Measurements from ENCODE around the gene USP10. TPM values are rescaled to one million over a fixed set of nuclear protein-coding genes. Genes with fewer than 3 reads are reported as not detected.

The USP10 gene
- total and polyA plus RNA-seq, 3 donors from 2014 or later = 53.6 to 108 (median 101) TPM

GRCh38 chr16:84654998-84655397 lies 44.8 kb upstream of the USP10 start:
- no peaks in the 10 kb centered on the region for H3K36me3 ChIP-seq (ENCODE audit: low read depth, missing control alignments)
- H3K27me3 ChIP-seq = no peaks in the 10 kb centered on the region
- no peaks in the 10 kb centered on the region for H3K9me3 ChIP-seq
- H3K4me3 ChIP-seq = no peak overlapping the region
- no peak for TF ChIP-seq POLR2A (IDR thresholded peaks at IDR 0.05)
- no peak for TF ChIP-seq CTCF (IDR thresholded peaks at IDR 0.05)
- intact Hi-C loops (cut with DNase I; ENCODE audit: low total_unique reads) = no loop called here
- DNase-seq = no peak
- no peak overlapping the region for H3K27ac ChIP-seq
- peaks cover 3% of the 10 kb centered on the region for H3K4me1 ChIP-seq
- WGBS, 2 donors = 54 to 65% methylated on average over 6 of the region's 6 CpGs

- H3K4me3 ChIP-seq = no peak overlapping the region
- WGBS, 2 donors = 89 to 92% methylated on average over 21 to 22 of the region's 22 CpGs
- H3K27ac ChIP-seq = no peak overlapping the region
- TF ChIP-seq POLR2A (IDR thresholded peaks at IDR 0.05) (no peak), CTCF (IDR thresholded peaks at IDR 0.05) (no peak)
- DNase-seq = no peak
- no peaks in the 10 kb centered on the region for H3K9me3 ChIP-seq
- H3K36me3 ChIP-seq (ENCODE audit: low read depth, missing control alignments) = no peaks in the 10 kb centered on the region
- no peaks in the 10 kb centered on the region for H3K27me3 ChIP-seq
- no peaks in the 10 kb centered on the region for H3K4me1 ChIP-seq
- intact Hi-C loops (cut with DNase I; ENCODE audit: low total_unique reads) = no loop called here
Observed at GRCh38 chr16:84656649-84657048, 43.2 kb upstream of the USP10 start.

GRCh38 chr16:84657229-84657837 lies 42.5 kb upstream of the USP10 start:
- intact Hi-C loops (cut with DNase I; ENCODE audit: low total_unique reads) = no loop called here
- no peaks in the 10 kb centered on the region for H3K36me3 ChIP-seq (ENCODE audit: low read depth, missing control alignments)

GRCh38 chr16:84658690-84659089 lies 41.1 kb upstream of the USP10 start:
- WGBS, 2 donors = 84% methylated on average over 7 to 11 of the region's 11 CpGs
- Histone ChIP-seq H3K36me3 (ENCODE audit: low read depth, missing control alignments) (no peaks in the 10 kb centered on the region), H3K4me1 (no peaks in the 10 kb centered on the region), H3K4me3 (no peak overlapping the region), H3K9me3 (no peaks in the 10 kb centered on the region), H3K27ac (no peak overlapping the region), H3K27me3 (no peaks in the 10 kb centered on the region)
- DNase-seq = no peak
- intact Hi-C loops (cut with DNase I; ENCODE audit: low total_unique reads) = no loop called here
- TF ChIP-seq CTCF (IDR thresholded peaks at IDR 0.05) = no peak
- no peak for TF ChIP-seq POLR2A (IDR thresholded peaks at IDR 0.05)

More at GRCh38 chr16:84657229-84657837, 42.5 kb upstream of the USP10 start:
- 92 to 97% methylated on average over 32 to 44 of the region's 50 CpGs for WGBS, 2 donors
- Histone ChIP-seq H3K27ac (no peak overlapping the region), H3K9me3 (no peaks in the 10 kb centered on the region), H3K27me3 (no peaks in the 10 kb centered on the region), H3K4me1 (no peaks in the 10 kb centered on the region), H3K4me3 (no peak overlapping the region)
- no peak for DNase-seq
- TF ChIP-seq CTCF (IDR thresholded peaks at IDR 0.05) (no peak), POLR2A (IDR thresholded peaks at IDR 0.05) (no peak)

GRCh38 chr16:84659656-84660300 lies 40.0 kb upstream of the USP10 start:
- TF ChIP-seq CTCF (IDR thresholded peaks at IDR 0.05) = no peak
- no peak for TF ChIP-seq POLR2A (IDR thresholded peaks at IDR 0.05)
- intact Hi-C loops (cut with DNase I; ENCODE audit: low total_unique reads) = no loop called here
- Histone ChIP-seq H3K27me3 (no peaks in the 10 kb centered on the region), H3K9me3 (no peaks in the 10 kb centered on the region), H3K27ac (no peak overlapping the region), H3K4me1 (peaks cover 4% of the 10 kb centered on the region), H3K36me3 (ENCODE audit: low read depth, missing control alignments) (no peaks in the 10 kb centered on the region), H3K4me3 (no peak overlapping the region)
- DNase-seq = no peak
- 96 to 97% methylated on average over 14 to 27 of the region's 27 CpGs for WGBS, 2 donors
